ENCODE results near the gene BST2.

Gene BST2

GRCh38 chr19:17404621-17405249 lies 695 bp downstream of the BST2 start:
- ATAC-seq: peak; percentile 1
- no peaks in the 10 kb centered on the region for H3K9me3 Mint-ChIP-seq
- peaks cover 17% of the 10 kb centered on the region for H3K36me3 Mint-ChIP-seq (ENCODE audit: low read depth)
- H3K27ac Mint-ChIP-seq: peak overlapping the region; percentile 85
- H3K4me3 Mint-ChIP-seq: peak overlapping the region; percentile 81
- DNase-seq: peak; percentile 30
- no peaks in the 10 kb centered on the region for H3K27me3 Mint-ChIP-seq
- H3K4me1 Mint-ChIP-seq: peaks cover 41% of the 10 kb centered on the region

GRCh38 chr19:17404015-17404414 lies 1.4 kb downstream of the BST2 start:
- no peaks in the 10 kb centered on the region for H3K9me3 Mint-ChIP-seq
- peaks cover 41% of the 10 kb centered on the region for H3K4me1 Mint-ChIP-seq
- peaks cover 17% of the 10 kb centered on the region for H3K36me3 Mint-ChIP-seq (ENCODE audit: low read depth)
- DNase-seq: peak; percentile 23
- ATAC-seq: no peak
- no peaks in the 10 kb centered on the region for H3K27me3 Mint-ChIP-seq
- H3K27ac Mint-ChIP-seq: peak overlapping the region; percentile 85
- H3K4me3 Mint-ChIP-seq: peak overlapping the region; percentile 81

GRCh38 chr19:17402982-17403855 lies 2.2 kb downstream of the BST2 start:
- no peak overlapping the region for H3K27ac Mint-ChIP-seq
- no peaks in the 10 kb centered on the region for H3K9me3 Mint-ChIP-seq
- H3K4me1 Mint-ChIP-seq: peaks cover 41% of the 10 kb centered on the region
- ATAC-seq: no peak
- H3K27me3 Mint-ChIP-seq: no peaks in the 10 kb centered on the region
- DNase-seq: peak; percentile 60
- peak overlapping the region; percentile 81 for H3K4me3 Mint-ChIP-seq
- peaks cover 17% of the 10 kb centered on the region for H3K36me3 Mint-ChIP-seq (ENCODE audit: low read depth)

- H3K27me3 Mint-ChIP-seq: no peaks in the 10 kb centered on the region
- H3K9me3 Mint-ChIP-seq: no peaks in the 10 kb centered on the region
- no peak for ATAC-seq
- DNase-seq: no peak
- H3K4me3 Mint-ChIP-seq: peak overlapping the region; percentile 32
- H3K36me3 Mint-ChIP-seq (ENCODE audit: low read depth): peaks cover 19% of the 10 kb centered on the region
- H3K27ac Mint-ChIP-seq: no peak overlapping the region
- peaks cover 28% of the 10 kb centered on the region for H3K4me1 Mint-ChIP-seq
These were observed 3.8 kb downstream of the BST2 start for GRCh38 chr19:17401628-17402027.

- Mint-ChIP-seq H3K36me3 (ENCODE audit: low read depth) (peaks cover 18% of the 10 kb centered on the region), H3K9me3 (no peaks in the 10 kb centered on the region), H3K4me3 (no peak overlapping the region), H3K27me3 (no peaks in the 10 kb centered on the region), H3K4me1 (peaks cover 19% of the 10 kb centered on the region), H3K27ac (no peak overlapping the region)
- DNase-seq (no peak), ATAC-seq (no peak)
These were observed 6.4 kb downstream of the BST2 start for GRCh38 chr19:17398902-17399527.

- peak overlapping the region; percentile 46 for H3K27ac Mint-ChIP-seq
- ATAC-seq: peak; percentile 39
These were observed 10.5 kb downstream of the BST2 start for GRCh38 chr19:17394891-17395415.

GRCh38 chr19:17393914-17394313 lies 11.5 kb downstream of the BST2 start, which contains the start of gene CCDC194:
CCDC194 (minus strand) TSS chr19:17394196; CDS start chr19:17394158, 38 bp downstream.
- DNase-seq: no peak
- Mint-ChIP-seq H3K27me3 (peaks cover 3% of the 10 kb centered on the region), H3K4me1 (peaks cover 27% of the 10 kb centered on the region), H3K36me3 (ENCODE audit: low read depth) (peaks cover 2% of the 10 kb centered on the region), H3K4me3 (peak within 1 kb of the TSS; percentile 34), H3K27ac (peak within 1 kb of the TSS; percentile 46), H3K9me3 (no peaks in the 10 kb centered on the region)
- no peak for ATAC-seq

More at GRCh38 chr19:17394891-17395415, 10.5 kb downstream of the BST2 start:
- H3K36me3 Mint-ChIP-seq (ENCODE audit: low read depth): peaks cover 2% of the 10 kb centered on the region
- no peaks in the 10 kb centered on the region for H3K9me3 Mint-ChIP-seq
- peak; percentile 87 for DNase-seq
- peaks cover 3% of the 10 kb centered on the region for H3K27me3 Mint-ChIP-seq
- peak overlapping the region; percentile 34 for H3K4me3 Mint-ChIP-seq
- peaks cover 27% of the 10 kb centered on the region for H3K4me1 Mint-ChIP-seq

GRCh38 chr19:17393002-17393401 lies 12.4 kb downstream of the BST2 start:
- Mint-ChIP-seq H3K27me3 (peaks cover 3% of the 10 kb centered on the region), H3K4me3 (no peak overlapping the region), H3K27ac (no peak overlapping the region), H3K36me3 (ENCODE audit: low read depth) (peaks cover 2% of the 10 kb centered on the region), H3K9me3 (no peaks in the 10 kb centered on the region), H3K4me1 (peaks cover 27% of the 10 kb centered on the region)
- ATAC-seq (no peak), DNase-seq (no peak)

GRCh38 chr19:17391371-17392151 lies 13.9 kb downstream of the BST2 start:
- Mint-ChIP-seq H3K4me1 (peaks cover 27% of the 10 kb centered on the region), H3K9me3 (no peaks in the 10 kb centered on the region), H3K27ac (no peak overlapping the region), H3K36me3 (ENCODE audit: low read depth) (no peaks in the 10 kb centered on the region), H3K4me3 (peak overlapping the region; percentile 81), H3K27me3 (peaks cover 3% of the 10 kb centered on the region)
- no peak for DNase-seq
- ATAC-seq: no peak

- peak; percentile 95 for DNase-seq
- H3K27ac Mint-ChIP-seq: peak overlapping the region; percentile 56
- H3K4me3 Mint-ChIP-seq: peak overlapping the region; percentile 81
- no peaks in the 10 kb centered on the region for H3K9me3 Mint-ChIP-seq
- peaks cover 3% of the 10 kb centered on the region for H3K27me3 Mint-ChIP-seq
- ATAC-seq: peak; percentile 97
- H3K4me1 Mint-ChIP-seq: peaks cover 27% of the 10 kb centered on the region
- H3K36me3 Mint-ChIP-seq (ENCODE audit: low read depth): no peaks in the 10 kb centered on the region
These were observed 14.6 kb downstream of the BST2 start for GRCh38 chr19:17390665-17391370.

GRCh38 chr19:17389957-17390664 lies 15.3 kb downstream of the BST2 start:
- ATAC-seq (no peak), DNase-seq (no peak)
- peaks cover 24% of the 10 kb centered on the region for H3K4me1 Mint-ChIP-seq
- H3K36me3 Mint-ChIP-seq (ENCODE audit: low read depth): no peaks in the 10 kb centered on the region
- H3K9me3 Mint-ChIP-seq: no peaks in the 10 kb centered on the region
- no peak overlapping the region for H3K27ac Mint-ChIP-seq
- H3K27me3 Mint-ChIP-seq: peaks cover 3% of the 10 kb centered on the region
- peak overlapping the region; percentile 81 for H3K4me3 Mint-ChIP-seq

GRCh38 chr19:17389288-17389687 lies 16.1 kb downstream of the BST2 start:
- DNase-seq (no peak), ATAC-seq (no peak)
- peaks cover 3% of the 10 kb centered on the region for H3K27me3 Mint-ChIP-seq
- peaks cover 18% of the 10 kb centered on the region for H3K4me1 Mint-ChIP-seq
- H3K4me3 Mint-ChIP-seq: no peak overlapping the region
- H3K27ac Mint-ChIP-seq: no peak overlapping the region
- H3K9me3 Mint-ChIP-seq: no peaks in the 10 kb centered on the region
- H3K36me3 Mint-ChIP-seq (ENCODE audit: low read depth): no peaks in the 10 kb centered on the region
